SW480 (cell line): Measurements from ENCODE around the gene SLC5A9.
"Not testable (repeated sequence)": the region's sequence is repeated elsewhere in the genome, so short reads cannot be mapped to it uniquely, and the experiment has no call there.

Experiments used
- DNase-seq: peaks from one replicate; pipeline ENCODE4 v3.0.0-alpha.2; 2016; ENCODE audit warnings: low spot score

Gene SLC5A9

GRCh38 chr1:48242141-48242736 is 19.7 kb downstream of the SLC5A9 start:
- no peak for DNase-seq

DNA sequence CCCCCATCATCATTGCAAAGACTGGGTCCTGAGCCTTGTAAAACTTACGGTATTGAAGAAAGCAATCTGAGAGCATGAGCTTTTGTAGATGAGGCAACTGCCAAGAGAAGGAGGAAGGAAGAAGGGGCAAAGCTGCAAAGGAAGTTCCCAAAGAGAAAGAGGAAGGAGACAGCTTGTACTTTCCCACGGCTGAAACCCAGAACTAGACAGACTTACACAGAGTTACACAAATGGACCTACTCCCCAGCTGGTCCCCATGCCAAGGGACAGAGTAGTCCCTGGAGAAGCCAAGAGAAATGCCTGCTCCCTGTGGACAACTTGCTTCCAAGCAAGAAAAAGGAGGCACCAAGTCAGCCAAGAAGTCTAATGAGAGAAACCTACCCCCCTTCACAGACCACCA is 22.6 kb downstream of the SLC5A9 start:
- DNase-seq = no peak

DNA sequence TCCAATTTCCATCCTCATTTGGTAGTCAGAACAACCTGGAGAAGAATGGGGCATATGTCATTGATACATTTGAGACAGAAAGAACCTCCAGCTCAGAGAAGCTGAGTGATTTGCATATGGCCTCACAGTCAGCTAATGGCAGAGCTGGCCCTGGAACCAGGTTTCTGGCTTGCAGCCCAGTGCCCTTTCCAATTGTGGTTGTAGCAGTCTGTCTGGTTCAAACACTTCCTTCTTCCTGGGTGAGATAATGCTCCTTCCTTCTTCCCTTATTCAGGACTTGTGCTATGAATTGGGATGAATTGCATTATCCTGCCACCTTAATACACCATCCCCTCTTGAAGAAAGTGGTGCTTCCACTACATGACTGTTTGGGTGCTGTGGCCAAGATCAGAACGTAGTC is 24.2 kb downstream of the SLC5A9 start:
- no peak for DNase-seq

- DNase-seq = no peak
These were observed 25.8 kb downstream of the SLC5A9 start for GRCh38 chr1:48248356-48248755.

DNA sequence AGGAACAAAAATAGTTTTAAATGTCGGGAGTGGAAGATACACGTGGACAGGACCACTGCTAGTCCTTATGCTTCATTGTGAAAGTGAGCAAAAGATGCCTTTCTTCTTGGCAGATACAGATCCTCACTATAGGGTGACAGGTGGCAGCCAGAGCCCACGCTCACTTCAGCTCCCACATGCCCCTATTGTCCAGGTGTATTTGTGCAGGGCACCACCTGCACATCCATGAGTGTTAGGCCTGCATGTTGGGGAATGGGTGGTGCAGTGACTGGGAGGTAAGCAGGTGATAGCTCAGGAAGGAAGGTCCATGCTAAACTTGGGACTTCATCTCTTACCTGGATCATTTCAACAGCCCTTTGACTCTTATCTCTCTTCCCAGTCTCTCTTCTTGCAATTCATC is 27.4 kb downstream of the SLC5A9 start:
- DNase-seq = peak; percentile 14

- peak; percentile 23 for DNase-seq
These were observed 28.1 kb downstream of the SLC5A9 start for GRCh38 chr1:48250572-48250971.

- DNase-seq = no peak
These were observed 28.8 kb downstream of the SLC5A9 start for GRCh38 chr1:48251323-48251722.

GRCh38 chr1:48251821-48252220 is 29.3 kb downstream of the SLC5A9 start:
- DNase-seq = no peak

DNA sequence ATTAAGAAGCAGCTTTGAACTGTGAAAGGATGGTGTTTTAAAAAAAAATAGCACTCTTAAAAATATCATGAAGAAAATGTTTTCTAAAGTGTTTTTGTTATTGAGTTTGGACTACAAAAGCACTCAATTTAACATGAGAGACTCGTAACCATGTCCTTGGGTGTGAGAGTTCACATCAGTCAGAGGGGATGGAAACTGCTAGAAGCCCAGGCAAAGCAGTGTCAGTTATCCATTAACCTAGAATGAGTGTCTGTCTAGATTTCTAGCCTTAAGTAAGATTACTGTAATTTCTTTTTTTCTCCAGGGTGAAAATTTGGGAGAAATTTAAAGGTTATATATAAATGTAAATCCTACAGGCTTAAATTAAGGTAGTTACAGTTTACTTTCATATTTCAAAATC is 31.7 kb downstream of the SLC5A9 start:
- DNase-seq = no peak

DNA sequence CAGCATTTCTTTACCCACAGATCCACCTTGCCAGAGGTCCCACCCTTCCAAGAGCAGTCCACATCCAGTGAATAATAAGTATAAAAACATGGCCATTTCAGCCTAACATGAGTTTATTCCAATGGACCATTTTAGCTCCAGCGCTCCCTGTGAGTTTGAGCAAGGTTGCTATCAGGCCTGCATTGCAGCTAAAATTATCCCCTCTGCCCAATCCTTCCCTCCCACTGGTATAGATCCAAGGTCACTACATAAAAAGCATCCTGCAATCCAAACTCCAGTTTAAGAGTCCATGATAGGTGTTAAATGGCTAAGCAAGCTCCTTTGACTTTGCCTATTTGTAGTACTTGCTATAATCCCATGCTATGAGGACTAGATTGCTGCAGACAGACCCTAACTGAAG is 35.6 kb downstream of the SLC5A9 start:
- no peak for DNase-seq

- no peak for DNase-seq
These were observed 39.4 kb downstream of the SLC5A9 start for GRCh38 chr1:48261881-48262400.

GRCh38 chr1:48263041-48263440 is 40.5 kb downstream of the SLC5A9 start:
- no peak for DNase-seq

DNA sequence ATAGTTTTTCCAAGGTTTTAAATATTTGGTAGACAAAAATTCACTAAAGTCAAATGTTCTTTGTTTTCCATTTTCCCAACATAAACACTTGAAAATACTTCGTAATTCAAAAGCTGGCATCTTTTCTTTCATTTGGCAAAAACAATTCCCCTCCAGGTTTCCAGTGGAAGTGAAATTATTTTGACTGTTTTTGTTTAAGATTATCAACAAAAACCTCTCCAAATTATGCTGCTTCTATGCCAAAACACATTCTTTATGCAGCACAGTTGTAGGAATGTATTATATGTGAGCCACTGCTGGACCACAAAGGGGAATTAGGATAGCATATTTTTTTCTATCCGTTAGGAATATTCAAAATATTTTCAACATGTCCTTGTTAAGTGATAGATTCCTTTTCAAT is 44.1 kb downstream of the SLC5A9 start:
- DNase-seq = no peak

GRCh38 chr1:48277437-48277836 is 54.9 kb downstream of the SLC5A9 start:
- not testable (repeated sequence) for DNase-seq

DNA sequence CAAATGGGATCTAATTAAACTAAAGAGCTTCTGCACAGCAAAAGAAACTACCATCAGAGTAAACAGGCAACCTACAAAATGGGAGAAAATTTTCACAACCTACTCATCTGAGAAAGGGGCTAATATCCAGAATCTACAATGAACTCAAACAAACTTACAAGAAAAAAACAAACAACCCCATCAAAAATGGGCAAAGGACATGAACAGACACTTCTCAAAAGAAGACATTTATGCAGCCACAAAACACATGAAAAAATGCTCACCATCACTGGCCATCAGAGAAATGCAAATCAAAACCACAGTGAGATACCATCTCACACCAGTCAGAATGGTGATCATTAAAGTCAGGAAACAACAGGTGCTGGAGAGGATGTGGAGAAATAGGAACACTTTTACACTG is 59.8 kb downstream of the SLC5A9 start:
- DNase-seq = not testable (repeated sequence)

- not testable (repeated sequence) for DNase-seq
These were observed 62.3 kb downstream of the SLC5A9 start for GRCh38 chr1:48284696-48285420.

DNA sequence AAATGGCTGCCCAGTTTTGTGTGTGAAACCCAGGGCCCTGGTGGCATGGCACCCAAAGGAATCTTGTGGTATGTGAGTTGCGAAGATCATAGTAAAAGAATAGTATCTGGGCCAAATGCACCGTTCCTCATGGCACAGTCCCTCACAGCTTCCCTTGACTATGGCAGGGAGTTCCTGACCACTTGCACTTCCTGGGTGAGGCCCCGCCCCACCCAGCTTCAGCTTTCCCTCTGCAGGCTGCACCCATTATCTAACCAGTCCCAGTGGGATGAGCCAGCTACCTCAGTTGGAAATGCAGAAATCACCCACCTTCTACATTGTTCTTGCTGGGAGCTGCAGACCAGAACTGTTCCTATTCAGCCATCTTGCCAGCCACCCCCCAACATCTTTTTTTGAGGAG is 63.0 kb downstream of the SLC5A9 start:
- DNase-seq = peak; percentile 17

DNA sequence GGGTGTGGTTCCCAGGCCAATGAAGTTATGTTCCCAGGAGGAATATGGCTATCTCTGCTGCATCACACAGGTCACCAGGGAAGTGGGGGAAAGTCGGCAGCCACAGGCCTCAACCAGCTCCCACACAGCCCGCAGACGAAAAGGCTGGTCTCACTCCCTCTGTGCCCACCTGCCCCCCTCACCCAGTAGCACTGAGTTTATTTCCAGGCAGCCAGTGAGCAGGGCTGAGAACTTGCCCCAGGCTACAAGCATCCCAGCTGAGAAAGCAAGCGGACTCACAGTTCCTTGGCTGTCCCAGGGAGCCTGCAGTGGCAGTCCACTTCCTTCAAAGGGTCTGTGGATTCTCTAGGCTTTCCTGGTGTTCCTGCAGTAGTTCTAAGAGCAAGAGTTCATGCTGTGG is 68.9 kb downstream of the SLC5A9 start:
- no peak for DNase-seq

DNA sequence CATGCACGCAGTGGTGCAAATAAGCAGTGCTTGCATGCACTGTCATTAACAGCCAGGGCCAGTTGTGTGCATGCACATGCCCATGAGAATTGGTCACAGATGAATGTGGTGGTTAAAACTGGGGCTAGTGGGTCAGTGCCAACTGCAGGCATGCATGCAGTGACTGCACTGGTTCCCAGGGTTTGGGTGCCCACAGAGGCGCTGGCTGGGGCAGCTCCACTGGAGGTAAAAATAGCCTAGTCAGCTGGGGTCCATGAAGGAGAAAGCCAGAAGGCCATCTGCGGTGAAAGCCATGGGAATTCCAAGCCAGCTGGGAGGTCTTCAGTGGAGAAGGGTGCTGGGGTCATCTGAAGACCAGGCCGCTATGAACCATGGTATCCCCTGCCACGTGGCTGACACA is 70.2 kb downstream of the SLC5A9 start:
- no peak for DNase-seq

GRCh38 chr1:48294094-48294493 is 71.6 kb downstream of the SLC5A9 start:
- DNase-seq = not testable (repeated sequence)

DNA sequence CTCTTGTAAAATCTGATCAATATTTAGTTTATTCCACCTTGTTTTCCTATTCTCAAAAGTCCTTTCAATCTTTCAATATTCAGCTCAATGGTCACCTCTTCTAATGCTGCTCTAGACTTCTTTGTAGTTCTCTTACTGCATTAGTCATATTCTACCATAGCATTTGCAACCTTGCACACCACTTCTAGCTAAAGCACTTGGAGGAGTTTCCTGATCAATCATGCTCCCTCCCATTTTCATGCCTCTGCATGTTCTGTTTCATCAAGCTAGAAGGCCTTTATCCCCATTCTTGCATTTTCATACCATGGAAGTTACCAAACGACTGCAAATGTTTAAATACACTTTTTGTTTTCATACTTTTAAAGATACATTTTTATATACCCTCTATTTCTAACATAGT is 72.1 kb downstream of the SLC5A9 start:
- DNase-seq = no peak
